GM06990 (cell line): Measurements from ENCODE around the gene TFEB.

Experiments used
- DNase-seq: peaks from one replicate; pipeline ENCODE4 v3.0.0-alpha.2; 2011; ENCODE audit not compliant: insufficient read length; ENCODE audit errors: extremely low read depth
- H3K27me3 ChIP-seq: replicated peaks from 2 replicates; pipeline ENCODE4 v1.6.0; 2011; ENCODE audit warnings: low read length; ENCODE audit not compliant: control insufficient read depth, insufficient read depth
- H3K36me3 ChIP-seq: 2 replicates; pipeline ENCODE4 v1.5.1; 2011; ENCODE audit warnings: low read length; ENCODE audit not compliant: control insufficient read depth, insufficient read depth
- H3K4me3 ChIP-seq: replicated peaks from 2 replicates; pipeline ENCODE4 v1.5.1; 2011; ENCODE audit warnings: low read depth, mild to moderate bottlenecking, control low read depth, low read length
- CTCF ChIP-seq: IDR thresholded peaks from 2 replicates; pipeline ENCODE4 v1.5.1; 2011; ENCODE audit warnings: low read length, control low read depth, mild to moderate bottlenecking, inconsistent platforms; ENCODE audit not compliant: insufficient read depth, poor library complexity, severe bottlenecking

The TFEB gene

GRCh38 chr6:41779788-41780550 lies 44.6 kb upstream of the TFEB start, which contains the start of gene FRS3:
FRS3 (minus strand) TSS chr6:41779900; CDS start chr6:41776987, 2,913 bp downstream.
- DNase-seq, result peak; percentile 95
- TF ChIP-seq CTCF, result peak; percentile 93
- Histone ChIP-seq H3K27me3 (no peaks in the 10 kb centered on the region), H3K4me3 (peak within 1 kb of the TSS; percentile 69), H3K36me3 (no peaks in the 10 kb centered on the region; the same call in 1 of the 2 replicates)

GRCh38 chr6:41779336-41779735 lies 43.9 kb upstream of the TFEB start:
- no peak for TF ChIP-seq CTCF
- peak overlapping the region; percentile 69 for H3K4me3 ChIP-seq
- H3K36me3 ChIP-seq, result peaks cover 2% of the 10 kb centered on the region
- no peak for DNase-seq
- H3K27me3 ChIP-seq, result no peaks in the 10 kb centered on the region

- H3K36me3 ChIP-seq, result peaks cover 2% of the 10 kb centered on the region
- TF ChIP-seq CTCF, result no peak
- H3K27me3 ChIP-seq, result no peaks in the 10 kb centered on the region
- DNase-seq, result no peak
- H3K4me3 ChIP-seq, result peak overlapping the region; percentile 69
Measured at GRCh38 chr6:41778895-41779294, 43.5 kb upstream of the TFEB start.

- no peak for DNase-seq
- Histone ChIP-seq H3K27me3 (no peaks in the 10 kb centered on the region), H3K4me3 (no peak overlapping the region), H3K36me3 (peaks cover 2% of the 10 kb centered on the region)
- TF ChIP-seq CTCF, result no peak
Measured at GRCh38 chr6:41777551-41778285, 42.3 kb upstream of the TFEB start.

GRCh38 chr6:41775293-41775882 lies 40.0 kb upstream of the TFEB start:
- no peak for DNase-seq
- Histone ChIP-seq H3K27me3 (no peaks in the 10 kb centered on the region), H3K4me3 (no peak overlapping the region), H3K36me3 (peaks cover 7% of the 10 kb centered on the region)
- TF ChIP-seq CTCF, result no peak
